Liver (tissue), 9 donors: ENCODE results near the gene FAM222A. TPM values are rescaled to one million over a fixed set of nuclear protein-coding genes. Genes with fewer than 3 reads are reported as not detected.

Source experiments
- DNase-seq: peaks from one replicate; pipeline ENCODE4 v3.0.0-alpha.2; 2017; ENCODE audit warnings: low spot score
- H3K27ac ChIP-seq, 2 donors: one replicate each; pipeline ENCODE4 v1.7.0; 2013; ENCODE audit warnings: inconsistent platforms in 2 of 2, low read length in 2 of 2, control low read depth in 1 of 2, low read depth in 1 of 2, mild to moderate bottlenecking in 1 of 2
- H3K27me3 ChIP-seq, 4 donors: one replicate each; pipeline versions ENCODE4 v1.6.1 to v1.7.0; 2013; ENCODE audit warnings: low read length in 3 of 4, inconsistent platforms in 1 of 4, mild to moderate bottlenecking in 1 of 4, moderate library complexity in 1 of 4; ENCODE audit not compliant: control insufficient read depth in 4 of 4, insufficient read depth in 4 of 4
- H3K36me3 ChIP-seq, 4 donors: one replicate each; pipeline versions ENCODE4 v1.6.1 to v1.7.0; 2013; ENCODE audit warnings: low read length in 3 of 4, mild to moderate bottlenecking in 3 of 4, low read depth in 1 of 4, moderate library complexity in 1 of 4; ENCODE audit not compliant: control insufficient read depth in 4 of 4, insufficient read depth in 3 of 4
- H3K4me1 ChIP-seq, 4 donors: one replicate each; pipeline versions ENCODE4 v1.6.1 to v1.7.0; 2013; ENCODE audit warnings: low read length in 3 of 4, mild to moderate bottlenecking in 3 of 4, moderate library complexity in 1 of 4; ENCODE audit not compliant: control insufficient read depth in 4 of 4, insufficient read depth in 4 of 4
- H3K4me3 ChIP-seq, 3 donors: one replicate each; pipeline versions ENCODE4 v1.6.1 to v1.7.0; 2013; ENCODE audit warnings: low read length in 3 of 3, control low read depth in 1 of 3, low read depth in 1 of 3, mild to moderate bottlenecking in 1 of 3
- H3K9ac ChIP-seq, 2 donors: one replicate each; pipeline ENCODE4 v1.7.0; 2013; ENCODE audit warnings: low read length in 2 of 2, mild to moderate bottlenecking in 2 of 2, moderate library complexity in 2 of 2, control low read depth in 1 of 2, low read depth in 1 of 2
- H3K9me3 ChIP-seq, 4 donors: one replicate each; pipeline versions ENCODE4 v1.6.1 to v1.7.0; 2013; ENCODE audit warnings: low read length in 3 of 4; ENCODE audit not compliant: control insufficient read depth in 4 of 4
- ATF3 ChIP-seq: IDR thresholded peaks from 2 replicates; pipeline ENCODE4 v1.6.1; 2016; ENCODE audit warnings: antibody characterized with exemption
- CTCF ChIP-seq: fragments of 150-350 bp; IDR thresholded peaks from 2 replicates; pipeline ENCODE4 v1.5.1; 2017; ENCODE audit warnings: improper control_type of control experiment, low read depth, low read length; ENCODE audit not compliant: missing input control
- EGR1 ChIP-seq, 2 donors: IDR thresholded peaks; 2 replicates each; pipeline ENCODE4 v1.6.1; 2016 to 2018; ENCODE audit warnings: antibody characterized with exemption in 2 of 2, low read depth in 2 of 2
- FOXA1 ChIP-seq: IDR thresholded peaks from 2 replicates; pipeline ENCODE4 v1.6.1; 2016; ENCODE audit warnings: antibody characterized with exemption
- FOXA2 ChIP-seq: IDR thresholded peaks from 2 replicates; pipeline ENCODE4 v1.6.1; 2016; ENCODE audit warnings: antibody characterized with exemption
- GABPA ChIP-seq, 2 donors: IDR thresholded peaks in 1 of 2; conservative IDR thresholded peaks in 1 of 2; 2 replicates each; pipeline ENCODE4 v1.6.1; 2016; ENCODE audit warnings: antibody characterized with exemption in 2 of 2, mild to moderate bottlenecking in 1 of 2, moderate library complexity in 1 of 2
- HNF4A ChIP-seq, 2 donors: conservative IDR thresholded peaks; 2 replicates each; pipeline ENCODE4 v1.6.1; 2016; ENCODE audit warnings: antibody characterized with exemption in 2 of 2, mild to moderate bottlenecking in 2 of 2
- HNF4G ChIP-seq: IDR thresholded peaks from 2 replicates; pipeline ENCODE4 v1.6.1; 2016; ENCODE audit warnings: antibody characterized with exemption
- JUND ChIP-seq, 2 donors: IDR thresholded peaks; 2 replicates each; pipeline ENCODE4 v1.6.1; 2016; ENCODE audit warnings: antibody characterized with exemption in 2 of 2
- MAX ChIP-seq: IDR thresholded peaks from 2 replicates; pipeline ENCODE4 v1.6.1; 2016; ENCODE audit warnings: antibody characterized with exemption
- NR2F2 ChIP-seq: IDR thresholded peaks from 2 replicates; pipeline ENCODE4 v1.6.1; 2016; ENCODE audit warnings: antibody characterized with exemption
- RAD21 ChIP-seq, 2 donors: IDR thresholded peaks; 2 replicates each; pipeline ENCODE4 v1.6.1; 2016; ENCODE audit warnings: antibody characterized with exemption in 2 of 2, mild to moderate bottlenecking in 2 of 2
- REST ChIP-seq: IDR thresholded peaks from 2 replicates; pipeline ENCODE4 v1.6.1; 2016; ENCODE audit warnings: antibody characterized with exemption, mild to moderate bottlenecking
- RXRA ChIP-seq, 2 donors: IDR thresholded peaks; 2 replicates each; pipeline ENCODE4 v1.6.1; 2017 to 2018; ENCODE audit warnings: antibody characterized with exemption in 2 of 2, mild to moderate bottlenecking in 1 of 2
- SP1 ChIP-seq: IDR thresholded peaks from 2 replicates; pipeline ENCODE4 v1.6.1; 2018; ENCODE audit warnings: antibody characterized with exemption, mild to moderate bottlenecking
- TAF1 ChIP-seq: conservative IDR thresholded peaks from 2 replicates; pipeline ENCODE4 v1.6.1; 2016; ENCODE audit warnings: antibody characterized with exemption, mild to moderate bottlenecking
- YY1 ChIP-seq: IDR thresholded peaks from 2 replicates; pipeline ENCODE4 v1.6.1; 2016; ENCODE audit warnings: antibody characterized with exemption, mild to moderate bottlenecking
- ZBTB33 ChIP-seq: IDR thresholded peaks from 2 replicates; pipeline ENCODE4 v1.6.1; 2016; ENCODE audit warnings: antibody characterized with exemption
- WGBS: extraction: QIAGEN DNeasy Blood & Tissue Kit; methylation state at CpG from one replicate; pipeline ENCODE4 v1.1.7; 2013; 5-methylcytosine and 5-hydroxymethylcytosine counted together
- polyA plus RNA-seq, 2 donors: library from polyadenylated mRNA; stranded (reverse) in 1 of 2; unstranded in 1 of 2; fragments of 200-250 nt in 1 of 2; fragments of >200 nt in 1 of 2; fragmentation: Nextera tagmentation in 1 of 2; extraction: Ambion mirVana in 1 of 2; gene quantifications; one replicate each; pipeline versions ENCODE4 v1.2.1 to v1.2.3, GENCODE V29; 2013 to 2015
- total RNA-seq, 2 donors: library from RNA; depleted of rRNA; stranded (reverse); fragments of >200 nt; gene quantifications; one replicate each; pipeline ENCODE4 v1.2.3, GENCODE V29; 2014
- donor health status: healthy.
- donor health status: healthy.
- donor health status: healthy.
- donor health status: healthy.
- donor health status: healthy.

The FAM222A gene
- total and polyA plus RNA-seq, 4 donors = 0.97 to 2.2 (median 1.9) TPM

- no peak overlapping the region for H3K27ac ChIP-seq
- no peaks in the 10 kb centered on the region for H3K36me3 ChIP-seq
- 78% methylated on average over 4 of the region's 4 CpGs for WGBS
- no peak overlapping the region for H3K4me3 ChIP-seq
- H3K9ac ChIP-seq = no peak overlapping the region
- DNase-seq = no peak
- H3K9me3 ChIP-seq = no peaks in the 10 kb centered on the region
- peaks cover 2 to 32% (median 23%) of the 10 kb centered on the region in 4 donors for H3K4me1 ChIP-seq
- TF ChIP-seq MAX (no peak), HNF4A (conservative IDR thresholded peaks at IDR 0.05) (no peak), FOXA2 (no peak), SP1 (no peak), EGR1 (IDR thresholded peaks at IDR 0.05; ENCODE audit: low read depth in 2 of 2) (no peak), TAF1 (no peak)
- no peaks in the 10 kb centered on the region for H3K27me3 ChIP-seq
Observed at GRCh38 chr12:109704371-109705098, 9.1 kb upstream of the FAM222A start.

GRCh38 chr12:109705291-109705690, 8.3 kb upstream of the FAM222A start:
- Histone ChIP-seq H3K27me3 (no peaks in the 10 kb centered on the region), H3K4me1 (peaks cover 2 to 34% (median 24%) of the 10 kb centered on the region in 4 donors)
- DNase-seq = no peak

GRCh38 chr12:109706398-109706746, 7.3 kb upstream of the FAM222A start:
- Histone ChIP-seq H3K9ac (no peak overlapping the region), H3K27me3 (no peaks in the 10 kb centered on the region), H3K27ac (peak overlapping the region; percentile 49 to 58), H3K4me3 (no peak overlapping the region), H3K36me3 (no peaks in the 10 kb centered on the region), H3K9me3 (no peaks in the 10 kb centered on the region), H3K4me1 (peaks cover 8 to 43% (median 30%) of the 10 kb centered on the region in 4 donors)
- 55% methylated on average over 2 of the region's 2 CpGs for WGBS
- no peak for DNase-seq
- no peak for TF ChIP-seq HNF4G
- TF ChIP-seq RXRA (IDR thresholded peaks at IDR 0.05) = no peak
- no peak for TF ChIP-seq REST
- no peak for TF ChIP-seq RAD21 (IDR thresholded peaks at IDR 0.05)
- no peak for TF ChIP-seq GABPA (IDR thresholded peaks at IDR 0.05 in 1 of 2, conservative IDR thresholded peaks at IDR 0.05 in 1 of 2)
- TF ChIP-seq ZBTB33 = no peak
- no peak for TF ChIP-seq MAX
- no peak for TF ChIP-seq FOXA2
- TF ChIP-seq HNF4A (conservative IDR thresholded peaks at IDR 0.05) = no peak
- no peak for TF ChIP-seq NR2F2
- TF ChIP-seq CTCF = no peak
- no peak for TF ChIP-seq SP1
- TF ChIP-seq EGR1 (IDR thresholded peaks at IDR 0.05; ENCODE audit: low read depth in 2 of 2) = no peak
- TF ChIP-seq TAF1 = no peak
- TF ChIP-seq FOXA1 = no peak
- no peak for TF ChIP-seq YY1
- no peak for TF ChIP-seq ATF3
- no peak for TF ChIP-seq JUND (IDR thresholded peaks at IDR 0.05)

More at GRCh38 chr12:109705291-109705690, 8.3 kb upstream of the FAM222A start:
- no peak for TF ChIP-seq ATF3
- no peak overlapping the region for H3K4me3 ChIP-seq
- 93% methylated on average over 4 of the region's 4 CpGs for WGBS
- no peak overlapping the region for H3K27ac ChIP-seq
- no peak overlapping the region for H3K9ac ChIP-seq
- H3K9me3 ChIP-seq = no peaks in the 10 kb centered on the region
- no peaks in the 10 kb centered on the region for H3K36me3 ChIP-seq
